ENCODE results near the gene FADS3.

DNA sequence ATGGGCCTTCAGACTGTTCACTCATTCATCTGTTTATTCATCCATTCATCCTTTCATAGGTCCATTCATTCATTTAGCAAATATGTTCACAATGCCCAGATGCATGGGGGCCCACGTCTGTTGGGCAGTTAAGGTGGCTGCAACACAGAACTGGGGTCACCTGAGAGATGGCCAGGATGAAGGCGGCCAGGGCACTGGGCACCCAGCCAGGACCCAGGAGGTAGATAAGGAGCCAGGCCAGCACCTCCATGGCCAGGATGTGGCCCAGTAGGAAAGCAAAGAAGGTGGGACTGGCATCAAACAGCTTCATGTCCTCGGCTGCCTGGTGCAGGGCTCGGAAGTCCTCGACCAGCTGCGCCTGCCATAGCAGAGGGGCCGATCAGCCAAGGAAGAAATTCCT, 12.2 kb downstream of the FADS3 start:
- TF ChIP-seq, protein P1, sequence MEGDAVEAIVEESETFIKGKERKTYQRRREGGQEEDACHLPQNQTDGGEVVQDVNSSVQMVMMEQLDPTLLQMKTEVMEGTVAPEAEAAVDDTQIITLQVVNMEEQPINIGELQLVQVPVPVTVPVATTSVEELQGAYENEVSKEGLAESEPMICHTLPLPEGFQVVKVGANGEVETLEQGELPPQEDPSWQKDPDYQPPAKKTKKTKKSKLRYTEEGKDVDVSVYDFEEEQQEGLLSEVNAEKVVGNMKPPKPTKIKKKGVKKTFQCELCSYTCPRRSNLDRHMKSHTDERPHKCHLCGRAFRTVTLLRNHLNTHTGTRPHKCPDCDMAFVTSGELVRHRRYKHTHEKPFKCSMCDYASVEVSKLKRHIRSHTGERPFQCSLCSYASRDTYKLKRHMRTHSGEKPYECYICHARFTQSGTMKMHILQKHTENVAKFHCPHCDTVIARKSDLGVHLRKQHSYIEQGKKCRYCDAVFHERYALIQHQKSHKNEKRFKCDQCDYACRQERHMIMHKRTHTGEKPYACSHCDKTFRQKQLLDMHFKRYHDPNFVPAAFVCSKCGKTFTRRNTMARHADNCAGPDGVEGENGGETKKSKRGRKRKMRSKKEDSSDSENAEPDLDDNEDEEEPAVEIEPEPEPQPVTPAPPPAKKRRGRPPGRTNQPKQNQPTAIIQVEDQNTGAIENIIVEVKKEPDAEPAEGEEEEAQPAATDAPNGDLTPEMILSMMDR (IDR thresholded peaks at IDR 0.05), result no peak
- no peak for TF ChIP-seq POLR2A (IDR thresholded peaks at IDR 0.05)
- TF ChIP-seq EP300 (IDR thresholded peaks at IDR 0.05), result no peak

All from ovary (tissue), 3 donors.